Sigmoid colon (tissue), 3 donors: ENCODE measurements around the gene TNNT1.

ENCODE experiments used
- POLR2A ChIP-seq, 2 donors: fragments of 450-650 bp; IDR thresholded peaks; one replicate each; pipeline ENCODE4 v1.6.1; 2016; ENCODE audit warnings: antibody characterized with exemption in 2 of 2, mild to moderate bottlenecking in 2 of 2, moderate library complexity in 2 of 2
- TF ChIP-seq, protein P1 (sequence below), 4 experiments: fragments of 450-650 bp in 3 of 4; fragments of 200-600 bp in 1 of 4; IDR thresholded peaks; one replicate each; pipeline ENCODE4 v1.5.1; 2016 to 2019; ENCODE audit warnings: antibody characterized with exemption in 4 of 4, mild to moderate bottlenecking in 3 of 4, moderate library complexity in 2 of 4

DNA sequence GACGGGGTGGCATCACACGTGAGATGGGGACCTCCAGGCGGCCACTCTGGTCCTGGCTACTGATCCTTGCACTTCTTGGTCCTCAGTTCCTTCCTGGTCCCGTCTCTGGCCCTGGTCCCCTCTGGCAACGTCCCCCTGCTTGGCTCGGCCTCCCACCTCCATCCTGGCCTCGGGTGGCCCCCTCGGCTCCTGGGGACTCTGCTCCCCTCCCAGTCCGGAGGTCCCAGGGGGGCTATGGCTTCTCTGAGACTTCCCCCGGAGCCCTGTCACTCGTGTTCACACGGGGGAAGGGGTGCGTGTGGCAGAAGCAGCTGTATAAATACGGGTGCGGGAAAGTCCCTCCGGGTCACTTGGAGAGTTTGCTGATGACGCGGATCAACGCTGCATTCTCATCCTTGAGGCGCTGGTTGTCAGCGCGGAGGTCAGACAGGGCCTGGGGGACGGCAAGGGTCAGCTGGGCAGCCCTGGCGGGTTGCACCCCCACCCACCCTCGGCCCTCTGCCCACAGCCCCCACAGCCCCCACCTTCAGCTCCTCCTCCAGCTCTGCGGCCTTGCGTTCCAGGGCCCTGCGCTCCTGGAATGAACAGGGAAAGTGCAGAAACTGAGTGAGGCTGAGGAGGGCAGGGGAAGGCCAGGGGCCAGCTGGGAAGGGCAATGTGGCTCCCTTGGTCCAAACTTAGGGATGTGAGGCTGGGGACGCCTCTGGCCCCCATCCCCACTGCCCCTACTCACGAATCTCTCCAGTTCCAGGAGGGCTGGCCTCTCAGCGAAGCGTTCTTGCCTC, 57.7 kb downstream of the TNNT1 start:
- TF ChIP-seq, protein P1, sequence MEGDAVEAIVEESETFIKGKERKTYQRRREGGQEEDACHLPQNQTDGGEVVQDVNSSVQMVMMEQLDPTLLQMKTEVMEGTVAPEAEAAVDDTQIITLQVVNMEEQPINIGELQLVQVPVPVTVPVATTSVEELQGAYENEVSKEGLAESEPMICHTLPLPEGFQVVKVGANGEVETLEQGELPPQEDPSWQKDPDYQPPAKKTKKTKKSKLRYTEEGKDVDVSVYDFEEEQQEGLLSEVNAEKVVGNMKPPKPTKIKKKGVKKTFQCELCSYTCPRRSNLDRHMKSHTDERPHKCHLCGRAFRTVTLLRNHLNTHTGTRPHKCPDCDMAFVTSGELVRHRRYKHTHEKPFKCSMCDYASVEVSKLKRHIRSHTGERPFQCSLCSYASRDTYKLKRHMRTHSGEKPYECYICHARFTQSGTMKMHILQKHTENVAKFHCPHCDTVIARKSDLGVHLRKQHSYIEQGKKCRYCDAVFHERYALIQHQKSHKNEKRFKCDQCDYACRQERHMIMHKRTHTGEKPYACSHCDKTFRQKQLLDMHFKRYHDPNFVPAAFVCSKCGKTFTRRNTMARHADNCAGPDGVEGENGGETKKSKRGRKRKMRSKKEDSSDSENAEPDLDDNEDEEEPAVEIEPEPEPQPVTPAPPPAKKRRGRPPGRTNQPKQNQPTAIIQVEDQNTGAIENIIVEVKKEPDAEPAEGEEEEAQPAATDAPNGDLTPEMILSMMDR (IDR thresholded peaks at IDR 0.05): no peak
- TF ChIP-seq POLR2A (IDR thresholded peaks at IDR 0.05): no peak
